ENCODE data around the gene ST6GALNAC5. TPM values are rescaled to one million over a fixed set of nuclear protein-coding genes. Genes with fewer than 3 reads are reported as not detected.

The ST6GALNAC5 gene
- total RNA-seq, 4 donors from 2014 or later: 0.27 to 5.7 (median 1.4) TPM

GRCh38 chr1:76940571-76941335, 73.5 kb downstream of the ST6GALNAC5 start:
- TF ChIP-seq POLR2A (IDR thresholded peaks at IDR 0.05): no peak
- no peak for TF ChIP-seq CTCF (IDR thresholded peaks at IDR 0.05)
- no peak for DNase-seq
- Histone ChIP-seq H3K27ac (no peak overlapping the region), H3K27me3 (no peaks in the 10 kb centered on the region), H3K4me1 (no peaks in the 10 kb centered on the region), H3K4me3 (no peak overlapping the region), H3K36me3 (no peaks in the 10 kb centered on the region), H3K9me3 (no peaks in the 10 kb centered on the region)
- 62 to 70% methylated on average over 4 of the region's 4 CpGs for WGBS, 2 donors
- intact Hi-C loops (cut with DNase I): no loop called here

- H3K27me3 ChIP-seq: no peaks in the 10 kb centered on the region
- H3K9me3 ChIP-seq: no peaks in the 10 kb centered on the region
- WGBS, 2 donors: 55 to 62% methylated on average over 2 of the region's 2 CpGs
- TF ChIP-seq CTCF (IDR thresholded peaks at IDR 0.05) (no peak), POLR2A (IDR thresholded peaks at IDR 0.05) (no peak)
- H3K27ac ChIP-seq: no peak overlapping the region
- no peaks in the 10 kb centered on the region for H3K36me3 ChIP-seq
- intact Hi-C loops (cut with DNase I): no loop called here
- DNase-seq: no peak
- no peak overlapping the region for H3K4me3 ChIP-seq
- no peaks in the 10 kb centered on the region for H3K4me1 ChIP-seq
Observed at GRCh38 chr1:76942549-76942948, 75.3 kb downstream of the ST6GALNAC5 start.

- H3K27ac ChIP-seq: no peak overlapping the region
- intact Hi-C loops (cut with DNase I): no loop called here
Observed at GRCh38 chr1:76944942-76945341, 77.7 kb downstream of the ST6GALNAC5 start.

GRCh38 chr1:76948846-76949245, 81.6 kb downstream of the ST6GALNAC5 start:
- H3K27ac ChIP-seq: no peak overlapping the region
- no peaks in the 10 kb centered on the region for H3K9me3 ChIP-seq
- intact Hi-C loops (cut with DNase I): no loop called here
- no peak overlapping the region for H3K4me3 ChIP-seq
- H3K27me3 ChIP-seq: no peaks in the 10 kb centered on the region
- H3K36me3 ChIP-seq: no peaks in the 10 kb centered on the region
- H3K4me1 ChIP-seq: no peaks in the 10 kb centered on the region
- no peak for TF ChIP-seq POLR2A (IDR thresholded peaks at IDR 0.05)
- DNase-seq: no peak

More at GRCh38 chr1:76944942-76945341, 77.7 kb downstream of the ST6GALNAC5 start:
- Histone ChIP-seq H3K36me3 (no peaks in the 10 kb centered on the region), H3K4me1 (no peaks in the 10 kb centered on the region), H3K4me3 (no peak overlapping the region), H3K9me3 (no peaks in the 10 kb centered on the region), H3K27me3 (no peaks in the 10 kb centered on the region)
- 25 to 48% methylated on average over 2 of the region's 2 CpGs for WGBS, 2 donors
- DNase-seq: no peak
- TF ChIP-seq POLR2A (IDR thresholded peaks at IDR 0.05): no peak
- TF ChIP-seq CTCF (IDR thresholded peaks at IDR 0.05): no peak

- H3K27ac ChIP-seq: no peak overlapping the region
- no peaks in the 10 kb centered on the region for H3K36me3 ChIP-seq
- no peaks in the 10 kb centered on the region for H3K4me1 ChIP-seq
- intact Hi-C loops (cut with DNase I): no loop called here
- no peak for TF ChIP-seq POLR2A (IDR thresholded peaks at IDR 0.05)
- no peak for TF ChIP-seq CTCF (IDR thresholded peaks at IDR 0.05)
- no peak for DNase-seq
- 51 to 56% methylated on average over 3 of the region's 3 CpGs for WGBS, 2 donors
- no peaks in the 10 kb centered on the region for H3K27me3 ChIP-seq
- H3K4me3 ChIP-seq: no peak overlapping the region
- H3K9me3 ChIP-seq: no peaks in the 10 kb centered on the region
Observed at GRCh38 chr1:76949503-76949902, 82.2 kb downstream of the ST6GALNAC5 start.
